Activated T-helper 9 cell treated with anti-CD3 and anti-CD28 coated beads, Interleukin-2, amount 50 U/mL, for 16 hours (primary cell): ENCODE data around the gene DCAF4L1.

Experiments
- DNase-seq: peaks from one replicate; pipeline ENCODE4 v3.0.0-alpha.2; 2020; ENCODE audit warnings: low read depth

DCAF4L1 gene

GRCh38 chr4:41981456-41981855, at the start of gene DCAF4L1:
TSS of gene DCAF4L1 (plus strand) at chr4:41981756. CDS start at chr4:41981793, 37 bp downstream.
- no peak for DNase-seq

GRCh38 chr4:41932988-41933387, 48.6 kb upstream of the DCAF4L1 start:
- DNase-seq = no peak

GRCh38 chr4:41933997-41934503, 47.5 kb upstream of the DCAF4L1 start:
- DNase-seq = no peak

GRCh38 chr4:41934514-41934900, 47.0 kb upstream of the DCAF4L1 start:
- DNase-seq = no peak

- peak; percentile 65 for DNase-seq
Observed at GRCh38 chr4:41934901-41935651, 46.5 kb upstream of the DCAF4L1 start, which contains the start of gene TMEM33. TSS of gene TMEM33 (plus strand) at chr4:41935429. CDS start at chr4:41935485, 56 bp downstream.

- no peak for DNase-seq
Observed at GRCh38 chr4:41935652-41936021, 45.9 kb upstream of the DCAF4L1 start.

GRCh38 chr4:41939016-41939626, 42.4 kb upstream of the DCAF4L1 start:
- DNase-seq = no peak

GRCh38 chr4:41940834-41941233, 40.7 kb upstream of the DCAF4L1 start:
- no peak for DNase-seq

GRCh38 chr4:41943506-41943905, 38.0 kb upstream of the DCAF4L1 start:
- no peak for DNase-seq

- no peak for DNase-seq
Observed at GRCh38 chr4:41944089-41944488, 37.5 kb upstream of the DCAF4L1 start.

GRCh38 chr4:41949531-41949930, 32.0 kb upstream of the DCAF4L1 start:
- DNase-seq = no peak

GRCh38 chr4:41957634-41958033, 23.9 kb upstream of the DCAF4L1 start:
- DNase-seq = no peak

GRCh38 chr4:41963105-41963504, 18.5 kb upstream of the DCAF4L1 start:
- no peak for DNase-seq

GRCh38 chr4:41964401-41964800, 17.2 kb upstream of the DCAF4L1 start:
- no peak for DNase-seq

GRCh38 chr4:41967392-41967791, 14.2 kb upstream of the DCAF4L1 start:
- no peak for DNase-seq

- DNase-seq = no peak
Observed at GRCh38 chr4:41969671-41970070, 11.9 kb upstream of the DCAF4L1 start.

GRCh38 chr4:41975341-41975740, 6.2 kb upstream of the DCAF4L1 start:
- DNase-seq = no peak

- no peak for DNase-seq
Observed at GRCh38 chr4:41976775-41977516, 4.6 kb upstream of the DCAF4L1 start.

GRCh38 chr4:41977709-41978108, 3.8 kb upstream of the DCAF4L1 start:
- DNase-seq = no peak

GRCh38 chr4:41982716-41983115, 1.2 kb downstream of the DCAF4L1 start:
- DNase-seq = no peak

- DNase-seq = no peak
Observed at GRCh38 chr4:41985151-41985550, 3.6 kb downstream of the DCAF4L1 start.

GRCh38 chr4:41989994-41990364, 8.4 kb downstream of the DCAF4L1 start:
- no peak for DNase-seq
